ENCODE data around the gene GAB2. TPM values are rescaled to one million over a fixed set of nuclear protein-coding genes. Genes with fewer than 3 reads are reported as not detected.

GAB2 gene
- total RNA-seq, 1 donor from 2014 or later = 14.9 TPM

- intact Hi-C loops (cut with DNase I) = no loop called here
- peak; percentile 92 for ATAC-seq (ENCODE audit: poor library complexity)
- DNase-seq = peak; percentile 91
Measured at GRCh38 chr11:78168539-78169477, 248.8 kb downstream of the GAB2 start.

GRCh38 chr11:78166855-78167469 lies 250.7 kb downstream of the GAB2 start:
- ATAC-seq (ENCODE audit: poor library complexity) = no peak
- DNase-seq = no peak

More at GRCh38 chr11:78166855-78167469, 250.7 kb downstream of the GAB2 start:
- intact Hi-C loops (cut with DNase I) = no loop called here

Other genes with a start within 250 kb of the GAB2 start
- 10.4 TPM for gene KCTD21, start 229.2 kb downstream of the GAB2 start, total RNA-seq
- 4.6 TPM for gene USP35, start 228.9 kb downstream of the GAB2 start, total RNA-seq
- gene NARS2, start 157.0 kb upstream of the GAB2 start, total RNA-seq = 17.6 TPM

All from Right ventricle myocardium superior (tissue), 1 donor.